Effector CD4-positive, alpha-beta T cell (primary cell): ENCODE results near the gene TRIM7.

Experiments used
- DNase-seq: peaks from one replicate; pipeline ENCODE4 v3.0.0-alpha.2; 2020
- total RNA-seq: gene quantifications from one replicate; lab custom pipeline; 2026; lab: John Stamatoyannopoulos, UW

Gene TRIM7
- 1.1 reads per million for total RNA-seq

GRCh38 chr5:181204826-181205760 lies at the start of gene TRIM7:
TRIM7 (minus strand) TSS chr5:181205196; CDS start chr5:181205110, 86 bp downstream.
- DNase-seq = no peak

DNA sequence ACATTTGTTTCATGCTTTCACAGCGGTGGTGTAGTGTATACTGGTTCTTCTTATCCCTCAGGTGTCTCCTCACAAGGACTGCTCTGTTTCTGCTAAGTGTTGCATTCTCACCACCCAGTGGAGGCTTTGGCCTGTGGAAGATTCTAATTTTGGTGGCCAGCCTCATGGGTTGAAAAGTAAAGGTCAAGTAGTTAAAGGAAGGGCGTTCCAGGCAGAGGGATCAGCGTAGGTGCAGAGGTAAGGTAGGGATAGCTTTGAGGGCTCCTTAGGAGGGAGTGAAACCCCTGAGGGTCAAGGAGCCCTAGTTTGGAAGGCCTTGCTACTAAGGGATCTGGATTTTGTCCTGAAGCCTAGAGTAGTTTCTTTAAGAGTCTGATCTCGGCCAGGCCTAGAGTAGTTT lies 43.3 kb upstream of the TRIM7 start:
- DNase-seq = no peak

- DNase-seq = peak; percentile 59
Measured at GRCh38 chr5:181246276-181247049, 41.5 kb upstream of the TRIM7 start.

GRCh38 chr5:181245427-181246275 lies 40.7 kb upstream of the TRIM7 start:
- no peak for DNase-seq

GRCh38 chr5:181243564-181244343 lies 38.8 kb upstream of the TRIM7 start, which contains the start of gene RACK1:
RACK1 (minus strand) TSS chr5:181243906; CDS start chr5:181243800, 106 bp downstream.
- peak; percentile 89 for DNase-seq

DNA sequence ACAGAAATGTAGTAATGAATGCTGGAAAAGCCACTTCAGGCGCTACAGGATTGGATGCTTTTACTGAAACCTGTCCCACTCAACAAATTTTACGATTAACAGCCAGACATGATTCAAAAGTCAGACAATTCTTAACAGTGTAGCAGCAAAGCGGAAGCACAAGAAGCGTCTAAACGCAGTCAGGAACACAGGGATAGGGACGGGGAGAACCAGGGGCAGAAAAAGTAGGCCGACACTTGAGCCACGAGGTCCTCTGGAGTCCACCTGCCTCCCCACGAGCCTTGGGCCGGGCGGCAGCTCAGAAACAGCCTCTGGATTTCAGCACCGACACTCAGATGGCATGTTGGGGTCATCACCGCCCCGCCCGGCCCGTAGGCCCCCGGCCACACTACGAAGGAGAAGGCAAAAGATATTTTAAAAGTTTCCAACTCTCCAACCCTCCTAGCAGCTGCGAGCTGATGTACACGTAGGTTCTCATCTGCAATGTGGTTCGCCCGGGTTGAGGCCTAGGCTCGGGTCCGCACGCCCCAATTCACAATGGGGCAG lies 38.1 kb upstream of the TRIM7 start:
- DNase-seq = no peak

DNA sequence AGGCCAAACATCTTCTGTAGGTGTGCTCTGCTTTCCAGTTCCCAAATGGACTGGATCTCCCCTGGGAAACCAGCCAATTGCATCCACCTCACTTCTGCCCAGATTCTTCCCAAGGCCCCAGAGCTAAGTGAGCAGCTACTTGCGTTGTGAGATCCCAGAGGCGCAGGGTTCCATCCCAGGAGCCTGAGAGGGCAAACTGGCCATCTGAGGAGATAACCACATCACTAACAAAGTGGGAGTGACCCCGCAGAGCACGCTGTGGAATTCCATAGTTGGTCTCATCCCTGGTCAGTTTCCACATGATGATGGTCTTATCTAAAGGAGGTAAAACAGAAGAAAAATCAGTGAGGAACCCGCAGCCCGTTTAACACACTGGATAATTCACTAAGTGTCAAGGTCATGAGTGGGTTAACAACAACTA lies 37.0 kb upstream of the TRIM7 start:
- no peak for DNase-seq

DNA sequence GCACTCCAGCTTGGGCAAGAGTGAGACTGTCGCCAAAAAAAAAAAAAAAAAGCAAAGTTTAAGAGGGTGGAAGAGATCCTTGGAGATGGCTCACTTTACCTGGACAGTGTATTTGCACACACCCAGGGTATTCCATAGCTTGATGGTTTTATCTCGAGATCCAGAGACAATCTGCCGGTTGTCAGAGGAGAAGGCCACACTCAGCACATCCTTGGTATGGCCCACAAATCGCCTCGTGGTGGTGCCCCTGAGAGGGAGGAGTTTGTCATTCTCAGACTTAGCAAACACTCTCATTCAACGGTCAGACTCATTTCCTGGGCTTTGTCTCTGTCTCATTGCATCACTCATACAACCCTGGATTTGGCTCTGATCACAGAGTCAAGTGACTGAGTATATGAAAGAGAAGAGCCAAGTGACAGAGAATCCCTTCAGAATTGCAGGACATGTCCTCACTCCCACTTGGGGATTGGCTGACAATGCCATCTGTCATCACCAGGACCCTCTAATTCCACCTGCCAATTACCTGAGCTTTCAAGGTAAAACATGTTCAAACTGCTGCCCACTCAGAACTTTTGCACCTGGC lies 36.5 kb upstream of the TRIM7 start:
- no peak for DNase-seq

GRCh38 chr5:181239062-181239663 lies 34.2 kb upstream of the TRIM7 start:
- no peak for DNase-seq

DNA sequence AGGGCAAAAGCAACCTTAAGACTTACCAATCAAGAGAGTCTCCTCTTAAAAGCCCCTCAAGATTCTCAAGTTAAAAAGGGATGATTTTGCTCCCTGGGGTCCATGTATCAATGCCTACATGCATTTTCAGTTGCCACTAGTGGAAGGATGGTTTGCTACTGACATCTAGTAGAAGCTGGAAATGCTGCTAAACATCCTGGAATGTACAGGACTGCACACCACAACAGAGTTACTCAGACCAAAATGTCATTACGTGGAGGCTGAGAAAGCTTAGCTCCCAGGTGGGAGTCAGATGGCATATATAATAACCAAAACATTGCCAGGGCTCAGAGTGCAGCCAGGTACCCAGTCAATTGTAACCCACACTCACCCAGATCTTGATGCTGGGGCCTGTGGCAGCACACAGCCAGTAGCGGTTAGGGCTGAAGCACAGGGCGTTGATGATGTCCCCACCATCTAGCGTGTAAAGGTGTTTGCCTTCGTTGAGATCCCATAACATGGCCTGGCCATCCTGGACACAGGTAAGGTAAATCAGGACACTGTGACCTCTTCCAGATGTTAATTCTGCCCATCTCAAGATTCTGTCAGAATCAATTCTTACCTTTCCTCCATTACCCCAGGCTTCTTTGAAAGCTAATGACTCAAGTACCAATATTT lies 32.9 kb upstream of the TRIM7 start:
- no peak for DNase-seq

GRCh38 chr5:181236954-181237641 lies 32.1 kb upstream of the TRIM7 start:
- no peak for DNase-seq

- no peak for DNase-seq
Measured at GRCh38 chr5:181236471-181236870, 31.5 kb upstream of the TRIM7 start.

DNA sequence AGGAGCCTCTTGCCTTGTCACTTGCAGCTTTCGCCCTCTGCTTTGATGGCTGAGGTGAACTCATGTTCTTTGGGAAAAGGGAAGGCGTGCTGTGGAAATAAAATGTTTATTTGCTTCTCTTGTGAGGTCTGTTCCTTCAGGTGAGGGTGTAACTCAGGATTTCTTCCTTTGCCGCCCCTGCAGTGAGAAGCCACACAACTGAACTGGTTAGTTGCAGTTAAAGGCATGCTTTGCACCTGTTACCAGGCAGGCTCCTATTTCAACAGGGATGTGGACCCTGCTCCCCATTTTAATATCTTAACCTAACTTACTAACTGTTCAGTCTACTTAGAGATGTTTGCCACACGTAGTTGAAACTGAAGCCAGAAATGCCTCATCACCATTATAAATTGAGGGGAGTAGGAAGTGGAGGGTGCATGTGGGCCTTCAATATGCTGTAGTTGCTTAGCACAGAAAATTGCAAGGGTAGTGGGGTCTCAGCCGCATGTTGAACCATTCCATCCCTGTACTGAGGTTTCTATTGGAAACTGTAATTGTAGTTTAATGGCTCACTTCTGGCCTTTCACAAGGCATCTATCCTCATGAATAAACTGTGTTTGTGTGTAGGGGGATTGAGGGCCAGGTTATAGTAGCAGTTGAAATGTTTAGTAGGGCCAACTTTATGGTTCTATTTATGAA lies 30.8 kb upstream of the TRIM7 start:
- no peak for DNase-seq

GRCh38 chr5:181235323-181235688 lies 30.3 kb upstream of the TRIM7 start:
- DNase-seq = no peak

GRCh38 chr5:181234455-181235306 lies 29.7 kb upstream of the TRIM7 start:
- DNase-seq = no peak

DNA sequence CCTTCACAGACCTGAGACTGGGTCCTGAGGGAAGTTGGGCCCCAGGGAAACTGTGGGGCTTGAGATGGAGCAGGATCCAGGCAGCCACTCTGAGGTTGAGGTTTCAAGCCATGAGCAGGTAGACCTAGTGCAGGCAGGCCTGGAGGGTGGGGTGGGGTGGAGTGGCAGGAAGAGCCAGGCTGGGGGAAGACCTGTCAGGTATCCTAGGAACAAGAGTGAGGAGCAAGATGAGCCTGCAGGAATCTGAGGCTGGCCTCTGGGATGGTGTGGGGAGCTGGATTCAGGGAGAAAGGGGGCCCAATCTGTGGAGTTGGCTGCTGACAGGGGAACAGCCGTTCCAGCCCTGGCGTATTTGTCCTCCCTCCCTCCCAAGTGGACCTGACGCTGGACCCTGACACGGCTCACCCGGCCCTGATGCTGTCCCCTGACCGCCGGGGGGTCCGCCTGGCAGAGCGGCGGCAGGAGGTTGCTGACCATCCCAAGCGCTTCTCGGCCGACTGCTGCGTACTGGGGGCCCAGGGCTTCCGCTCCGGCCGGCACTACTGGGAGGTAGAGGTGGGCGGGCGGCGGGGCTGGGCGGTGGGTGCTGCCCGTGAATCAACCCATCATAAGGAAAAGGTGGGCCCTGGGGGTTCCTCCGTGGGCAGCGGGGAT lies 28.9 kb upstream of the TRIM7 start:
- DNase-seq = no peak

- DNase-seq = no peak
Measured at GRCh38 chr5:181233088-181233800, 28.2 kb upstream of the TRIM7 start.
